Occipital lobe (tissue), 3 donors: ENCODE data around the gene LTC4S. TPM values are rescaled to one million over a fixed set of nuclear protein-coding genes. Genes with fewer than 3 reads are reported as not detected.

Experiments used
- DNase-seq: peaks from one replicate; lab custom pipeline; 2025; lab: John Stamatoyannopoulos, UW
- small RNA-seq: library from RNA; depleted of rRNA; stranded (forward); fragments of <200 nt; gene quantifications from one replicate; pipeline ENCODE3, GENCODE V24; 2014
- total RNA-seq: library from RNA; depleted of rRNA; stranded (reverse); fragments of >200 nt; gene quantifications from one replicate; pipeline ENCODE4 v1.2.3, GENCODE V29; 2014

Gene LTC4S
- total RNA-seq, 1 donor from 2014 or later: 1.7 TPM

GRCh38 chr5:179841621-179842020 lies 47.8 kb downstream of the LTC4S start:
- no peak for DNase-seq

Small RNA genes lying within 50 kb of the gene (small RNA-seq; reads per million reads assigned to genes)
- gene MIR1229: 0.15 reads per million

Other genes starting within 250 kb of the LTC4S start
- 24.0 TPM for gene RUFY1, start 243.4 kb upstream of the LTC4S start, total RNA-seq
- gene HNRNPH1, start 170.3 kb upstream of the LTC4S start, total RNA-seq: 755 TPM
- gene CBY3, start 113.0 kb upstream of the LTC4S start, total RNA-seq: not detected
- 352 TPM for gene CANX, start 95.0 kb upstream of the LTC4S start, total RNA-seq
- gene MAML1, start 61.2 kb upstream of the LTC4S start, total RNA-seq: 9.4 TPM
- gene MGAT4B, start 12.9 kb downstream of the LTC4S start, total RNA-seq: 47.4 TPM
- gene SQSTM1, start 26.9 kb downstream of the LTC4S start, total RNA-seq: 53.5 TPM
- 26.7 TPM for gene MRNIP, start 64.8 kb downstream of the LTC4S start, total RNA-seq
- gene TBC1D9B, start 113.9 kb downstream of the LTC4S start, total RNA-seq: 23.9 TPM